HL-60/S4 (cell line): ENCODE data around the gene VPS9D1.
"Not testable (repeated sequence)": the region's sequence is repeated elsewhere in the genome, so short reads cannot be mapped to it uniquely, and the experiment has no call there.

Source experiments
- in situ Hi-C: fragments of 300-500 bp; cut with MboI; formaldehyde crosslinking; loops from 2 replicates; pipeline ENCODE4 v1.14.3; 2022; ENCODE audit warnings: low sequenced_read_pairs

VPS9D1 gene

GRCh38 chr16:89710709-89711564 lies 9.8 kb downstream of the VPS9D1 start:
- in situ Hi-C loops: no loop called here

GRCh38 chr16:89709716-89710432 lies 10.8 kb downstream of the VPS9D1 start:
- in situ Hi-C loops: no loop called here

- in situ Hi-C loops: no loop called here
Observed at GRCh38 chr16:89709166-89709565, 11.5 kb downstream of the VPS9D1 start.

DNA sequence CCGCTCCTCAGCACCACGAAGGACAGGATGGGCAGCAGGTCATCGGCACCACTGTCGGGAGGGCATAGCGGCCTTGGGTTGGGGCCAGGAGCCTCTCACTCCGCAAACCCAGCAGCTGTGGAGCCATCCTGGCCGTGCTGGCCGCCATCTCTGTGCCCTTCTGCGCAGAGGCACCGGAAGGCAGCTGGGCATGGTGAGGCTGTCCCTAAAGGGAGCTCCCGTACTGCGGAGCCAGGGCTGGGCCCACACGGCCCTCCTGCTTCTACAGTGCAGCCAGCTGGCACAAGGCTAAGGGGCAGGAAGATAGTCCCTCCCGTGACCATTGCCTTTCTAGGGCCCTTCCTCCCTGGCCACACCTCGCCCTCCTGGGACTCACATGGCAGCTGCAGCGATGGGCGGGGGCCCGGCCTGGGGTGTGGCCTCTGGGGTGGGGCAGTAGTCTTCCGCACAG lies 12.2 kb downstream of the VPS9D1 start:
- in situ Hi-C loops: no loop called here

DNA sequence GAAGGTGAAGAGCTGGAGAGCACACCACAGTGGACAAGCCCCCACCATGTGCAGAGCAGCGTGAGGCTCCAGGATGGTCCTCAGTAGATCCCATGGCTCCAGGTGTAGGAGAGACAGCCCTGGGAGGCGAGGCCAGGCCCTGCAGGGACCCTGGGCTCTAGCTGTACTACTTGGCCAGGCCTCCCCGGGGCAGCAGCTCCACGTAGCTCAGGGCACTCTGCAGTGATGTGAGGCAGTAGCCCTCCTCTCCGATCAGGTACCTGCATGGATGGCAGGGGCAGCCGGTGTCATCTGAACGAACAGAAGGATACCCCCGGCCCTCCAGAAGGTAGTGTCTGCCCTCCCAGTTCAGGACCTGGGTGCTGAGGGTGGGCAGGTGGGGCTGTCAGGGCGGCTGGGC lies 13.0 kb downstream of the VPS9D1 start:
- in situ Hi-C loops: no loop called here

- in situ Hi-C loops: no loop called here
Observed at GRCh38 chr16:89706518-89707260, 14.0 kb downstream of the VPS9D1 start.

DNA sequence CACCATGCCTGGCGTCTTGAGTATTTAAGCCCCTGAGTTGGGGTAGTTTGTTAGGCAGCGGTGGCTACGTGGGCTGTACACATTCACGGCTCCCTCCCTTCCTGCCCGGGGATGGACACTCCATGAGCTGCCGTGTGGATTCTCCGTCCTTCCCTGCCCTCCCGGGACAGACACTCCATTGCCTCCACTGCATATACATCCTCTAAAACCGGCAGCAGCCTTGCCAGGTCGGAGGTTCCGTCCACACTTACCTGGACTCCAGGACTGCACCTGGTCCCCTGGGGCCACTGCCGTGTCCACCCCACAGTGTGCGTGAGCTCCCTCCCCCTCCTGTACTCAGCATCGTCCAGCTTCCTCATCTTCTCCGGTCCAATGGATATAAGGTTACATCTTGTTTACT lies 15.7 kb downstream of the VPS9D1 start:
- in situ Hi-C loops: no loop called here

- in situ Hi-C loops: no loop called here
Observed at GRCh38 chr16:89704281-89704680, 16.4 kb downstream of the VPS9D1 start.

DNA sequence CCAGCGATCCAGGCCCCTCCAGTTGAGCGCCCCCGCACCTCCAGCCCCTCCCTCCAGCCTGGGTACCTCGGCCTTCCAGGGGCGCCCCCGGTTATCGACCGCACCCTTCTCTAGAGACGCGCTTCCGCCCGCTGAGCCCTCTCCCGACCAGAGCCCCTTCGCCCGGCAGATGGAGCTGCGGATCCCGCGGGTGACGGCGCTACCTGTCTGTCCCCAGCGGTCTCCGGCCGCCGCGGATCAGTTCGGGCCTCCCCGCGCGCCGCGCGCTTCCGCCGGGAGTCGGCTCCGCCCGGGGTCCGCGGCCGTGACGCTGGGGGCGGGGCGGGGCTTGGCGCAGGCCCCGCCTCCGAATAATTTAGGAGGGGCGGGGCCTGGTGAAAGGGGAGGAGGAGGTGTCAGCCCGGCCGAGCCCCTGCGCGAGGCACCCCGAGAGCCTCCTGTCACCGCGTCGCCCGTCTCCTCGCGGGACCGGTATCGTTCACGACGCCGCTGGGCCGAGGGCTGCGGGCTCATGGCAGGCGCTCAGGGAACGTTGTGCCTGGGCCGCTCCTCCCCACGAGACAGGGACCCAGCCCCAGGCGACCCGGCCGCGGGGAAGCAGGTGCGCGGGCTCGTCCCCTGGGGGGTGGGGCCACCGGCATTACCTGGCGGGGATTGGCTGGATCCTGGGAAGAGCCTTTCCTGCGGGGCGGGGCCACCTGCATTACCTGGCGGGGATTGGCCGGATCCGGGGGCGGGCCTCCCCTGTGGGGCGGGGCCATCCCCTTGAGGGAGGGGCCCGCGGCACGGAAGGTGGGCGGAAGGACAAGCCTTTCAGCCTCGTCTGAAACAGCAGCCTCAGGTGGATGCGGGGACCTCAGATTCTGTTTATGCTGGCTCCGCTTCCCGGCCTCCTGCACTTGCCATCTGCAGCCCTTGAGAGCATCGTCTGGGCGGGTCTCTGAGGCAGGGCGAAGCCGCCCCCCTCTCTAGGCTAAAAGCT lies 19.0 kb downstream of the VPS9D1 start, which contains the start of gene SPATA2L:
Gene SPATA2L (minus strand): TSS at position 281 of the 982 bp plus-strand sequence. CDS start 473 bp downstream, outside the sequence.
- in situ Hi-C loops: no loop called here

DNA sequence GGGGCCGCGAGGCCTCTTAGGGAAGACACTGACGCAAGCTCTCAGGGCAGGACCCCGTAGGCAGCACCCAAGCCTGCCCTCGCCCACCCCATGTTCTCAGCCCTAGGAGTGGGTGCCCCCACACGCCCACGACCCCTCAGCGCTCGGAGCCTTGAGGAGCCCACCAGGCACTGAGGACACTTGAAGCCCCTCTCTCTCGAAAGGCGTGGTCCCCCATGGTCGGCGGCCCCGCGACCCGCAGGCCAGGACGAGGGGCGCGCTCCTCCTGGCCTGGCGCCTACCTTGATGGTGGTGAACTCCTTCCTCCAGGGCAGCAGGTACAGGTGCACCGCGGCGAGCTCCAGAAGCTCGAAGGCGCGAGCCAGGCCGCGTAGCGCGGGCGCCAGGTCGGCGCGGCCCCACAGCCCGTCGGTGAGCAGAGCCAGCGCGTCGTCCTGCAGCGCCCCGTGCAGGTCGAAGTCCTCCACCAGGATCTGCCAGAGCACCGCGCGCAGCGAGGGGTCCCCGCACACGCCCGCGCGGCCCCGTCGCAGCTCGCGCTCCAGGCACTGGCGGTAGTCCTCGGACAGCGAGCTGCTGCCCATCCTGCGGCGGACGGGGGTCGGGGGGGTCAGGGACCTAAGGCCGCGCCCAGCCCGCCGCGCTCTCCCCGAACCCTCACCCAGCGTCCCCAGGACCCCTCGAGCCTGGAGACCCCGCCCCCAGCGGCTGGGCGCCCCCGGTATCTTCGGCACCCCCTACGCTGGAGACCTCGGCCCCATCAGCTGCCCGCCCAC lies 19.9 kb downstream of the VPS9D1 start:
- in situ Hi-C loops: no loop called here

DNA sequence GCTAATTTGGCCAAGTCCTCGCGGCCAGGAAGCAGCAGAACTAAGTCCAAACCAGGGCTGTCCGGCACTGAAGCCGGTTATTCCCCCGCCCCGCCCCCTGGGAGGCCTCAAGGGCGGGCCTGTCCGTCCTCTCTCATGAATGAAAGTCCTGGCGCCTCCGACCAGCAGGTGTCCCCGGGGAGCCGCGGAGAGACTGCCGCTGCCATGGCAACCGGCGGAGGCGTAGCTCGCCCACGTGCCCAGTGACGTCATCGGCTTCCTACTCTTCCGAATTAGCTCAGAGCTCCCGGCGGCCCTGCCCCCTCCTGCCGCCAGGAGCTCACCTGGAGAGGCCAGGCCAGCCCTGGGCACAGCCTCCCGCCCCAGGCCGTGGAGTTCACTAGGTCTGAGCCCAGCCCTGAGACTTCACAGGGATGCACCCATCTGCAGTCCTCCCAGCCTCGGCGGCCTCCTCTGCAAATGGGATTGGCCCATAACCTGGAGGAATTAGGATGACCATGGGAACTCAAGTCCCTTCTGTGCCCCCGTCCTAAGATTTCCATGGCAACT lies 20.5 kb downstream of the VPS9D1 start:
- in situ Hi-C loops: no loop called here

- in situ Hi-C loops: not testable (repeated sequence)
Observed at GRCh38 chr16:89699629-89700099, 21.0 kb downstream of the VPS9D1 start.

DNA sequence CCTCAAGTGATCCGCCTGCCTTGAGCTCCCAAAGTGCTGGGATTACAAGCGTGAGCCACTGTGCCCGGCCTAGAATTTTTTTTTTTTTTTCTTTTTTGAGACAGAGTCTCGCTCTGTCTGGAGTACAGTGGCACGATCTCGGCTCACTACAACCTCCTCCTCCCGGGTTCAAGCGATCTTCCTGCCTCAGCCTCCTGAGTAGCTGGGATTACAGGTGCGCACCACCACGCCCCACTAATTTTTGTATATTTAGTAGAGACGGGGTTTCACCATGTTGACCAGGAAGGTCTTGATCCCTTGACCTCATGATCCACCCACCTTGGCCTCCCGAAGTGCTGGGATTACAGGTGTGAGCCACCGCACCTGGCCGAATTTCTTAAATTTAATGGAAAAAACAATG lies 22.0 kb downstream of the VPS9D1 start:
- in situ Hi-C loops: not testable (repeated sequence)

DNA sequence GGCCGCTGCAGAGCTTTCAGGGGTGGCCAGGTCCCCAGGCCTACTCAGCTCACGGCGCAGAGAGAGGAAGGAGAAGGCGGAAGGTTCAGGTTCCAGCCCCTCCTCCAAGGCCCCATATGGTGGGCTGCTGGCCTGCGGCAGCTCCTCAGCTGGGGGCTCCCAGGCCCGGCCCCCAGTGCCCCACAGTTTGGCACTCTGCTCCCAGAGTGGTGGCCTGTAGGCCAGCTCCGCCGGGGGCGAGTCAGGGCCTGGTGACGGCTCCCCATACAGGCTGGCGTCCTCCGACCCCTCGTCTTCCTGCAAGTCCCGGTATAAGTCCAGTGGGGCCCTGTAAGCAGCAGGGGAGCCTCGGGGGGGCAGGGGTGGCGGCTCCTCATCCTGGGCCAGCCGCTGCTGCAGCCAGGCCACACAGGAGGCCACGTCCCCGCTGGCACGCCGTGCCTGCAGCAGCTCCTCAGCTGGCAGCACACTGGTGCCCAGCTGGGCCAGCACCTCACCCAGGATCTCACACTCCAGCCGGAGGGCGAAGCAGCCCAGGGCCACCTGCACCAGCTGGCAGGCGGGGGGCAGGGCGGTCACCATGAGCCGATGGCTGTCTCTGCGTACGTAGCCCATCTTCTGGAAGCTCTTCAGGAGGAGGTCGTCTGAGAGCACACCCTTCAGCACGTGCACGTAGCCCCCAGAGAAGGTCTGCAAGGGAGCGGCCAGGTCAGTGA lies 22.9 kb downstream of the VPS9D1 start:
- in situ Hi-C loops: no loop called here

DNA sequence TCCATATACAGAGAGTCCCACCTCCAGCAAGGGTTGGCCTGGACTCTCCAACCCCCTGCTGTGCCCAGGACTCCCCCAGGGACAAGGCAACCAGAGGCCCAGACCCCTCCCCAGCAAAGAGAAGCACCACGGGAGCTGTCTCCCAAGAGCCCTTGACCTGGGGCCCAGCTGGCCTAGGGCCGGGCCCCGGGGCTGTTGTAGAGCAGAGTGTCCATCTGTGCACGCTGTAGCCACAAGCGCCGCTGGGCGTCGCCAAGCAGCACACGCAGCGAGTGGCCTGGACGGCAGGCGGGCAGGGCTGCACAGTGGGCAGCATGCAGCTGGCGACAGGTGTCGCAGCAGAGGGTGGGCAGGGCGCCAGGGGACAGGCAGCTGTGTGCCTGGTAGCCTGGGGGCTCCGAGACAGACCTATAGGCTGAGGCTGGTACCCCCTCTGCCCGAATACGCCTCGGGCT lies 23.5 kb downstream of the VPS9D1 start:
- in situ Hi-C loops: no loop called here

DNA sequence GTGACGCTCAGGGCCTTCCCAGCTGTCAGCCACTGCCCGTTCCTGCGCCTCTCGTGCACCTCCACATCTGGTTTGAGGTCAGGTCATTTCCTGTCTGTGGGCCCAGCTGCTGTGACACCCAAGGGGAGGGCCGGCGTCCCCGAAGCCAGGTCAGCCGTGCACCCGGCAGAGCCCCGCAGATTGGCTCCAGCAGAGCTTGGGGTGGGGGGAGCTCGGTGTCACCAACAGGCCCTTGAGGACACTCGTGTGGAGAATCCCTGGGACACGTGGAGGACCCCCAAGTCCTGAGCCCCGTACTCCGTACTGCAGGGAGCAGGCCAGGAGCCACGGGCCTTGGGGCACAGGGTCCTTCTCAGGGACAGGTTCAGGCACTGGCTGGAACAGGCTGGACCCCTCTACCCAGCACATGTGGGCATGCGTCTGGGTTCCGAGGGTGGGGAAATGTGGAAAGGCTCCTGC lies 24.0 kb downstream of the VPS9D1 start:
- in situ Hi-C loops: no loop called here

- in situ Hi-C loops: no loop called here
Observed at GRCh38 chr16:89695875-89696669, 24.6 kb downstream of the VPS9D1 start.
